OCI-M1 (cell line): ENCODE data around the gene SULT1C4.

Experiments
- DNase-seq: peaks from one replicate; lab custom pipeline; 2025; lab: John Stamatoyannopoulos, UW

SULT1C4 gene

GRCh38 chr2:108370080-108370479 lies 7.7 kb upstream of the SULT1C4 start:
- no peak for DNase-seq

DNA sequence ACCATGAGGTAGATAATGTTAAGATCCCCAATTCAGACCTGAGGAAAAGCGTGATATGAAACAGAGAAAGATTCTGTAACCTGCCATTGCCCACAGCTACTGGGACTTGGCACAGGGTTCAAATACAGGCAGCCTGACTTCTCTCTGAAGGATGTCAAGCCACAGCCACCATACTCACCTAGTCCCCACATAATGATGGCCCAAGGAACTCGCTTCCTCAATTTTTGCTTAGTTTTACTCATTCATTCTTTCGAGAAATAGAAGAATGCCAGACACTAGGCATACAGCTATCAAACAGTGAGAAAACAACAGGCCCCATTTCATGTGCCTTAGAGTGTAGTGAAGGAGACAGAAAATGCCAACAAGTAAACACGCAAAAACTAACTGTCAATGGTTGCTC lies 980 bp upstream of the SULT1C4 start:
- DNase-seq: no peak

GRCh38 chr2:108377401-108377800 lies 353 bp upstream of the SULT1C4 start:
- no peak for DNase-seq

- DNase-seq: no peak
Measured at GRCh38 chr2:108378851-108379250, 1.1 kb downstream of the SULT1C4 start.

DNA sequence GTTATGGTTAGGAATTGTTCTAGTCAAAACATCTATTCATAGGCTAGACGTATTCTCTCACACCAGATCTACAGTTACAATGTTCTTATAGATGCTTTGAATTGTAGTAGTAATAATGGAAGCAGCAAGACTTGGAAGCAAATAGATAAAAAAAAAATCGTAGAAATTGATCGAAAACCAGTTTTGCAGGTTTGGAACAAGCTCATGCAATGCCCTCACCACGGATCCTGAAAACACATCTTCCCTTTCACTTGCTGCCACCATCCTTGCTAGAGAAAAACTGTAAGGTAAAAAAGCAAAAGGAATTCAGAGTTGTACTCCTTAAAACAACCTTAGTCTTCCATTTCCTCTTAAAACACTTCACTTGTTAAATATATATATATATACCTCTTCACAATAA lies 4.4 kb downstream of the SULT1C4 start:
- DNase-seq: no peak

GRCh38 chr2:108383146-108383830 lies 5.5 kb downstream of the SULT1C4 start:
- DNase-seq: no peak

- DNase-seq: no peak
Measured at GRCh38 chr2:108384662-108385393, 7.1 kb downstream of the SULT1C4 start.

GRCh38 chr2:108385411-108386071 lies 7.8 kb downstream of the SULT1C4 start:
- no peak for DNase-seq

DNA sequence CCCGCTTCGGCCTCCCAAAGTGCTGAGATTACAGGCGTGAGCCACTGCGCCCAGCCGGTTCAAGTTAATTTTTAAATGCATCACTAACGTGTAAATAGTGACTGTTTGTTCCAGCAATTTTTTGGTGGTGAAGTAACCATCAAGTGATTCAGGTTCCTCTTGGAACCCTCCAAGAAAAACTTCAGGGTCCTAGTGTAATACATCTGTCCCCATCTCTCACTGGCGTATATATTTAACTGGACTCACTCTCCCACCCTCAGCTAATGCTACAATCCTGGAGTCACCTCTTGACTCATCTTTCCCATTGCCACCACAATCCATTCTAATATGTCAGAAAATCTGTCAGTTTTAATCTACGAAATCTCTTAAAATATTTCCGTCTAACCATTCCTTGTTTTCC lies 10.3 kb downstream of the SULT1C4 start:
- DNase-seq: no peak

DNA sequence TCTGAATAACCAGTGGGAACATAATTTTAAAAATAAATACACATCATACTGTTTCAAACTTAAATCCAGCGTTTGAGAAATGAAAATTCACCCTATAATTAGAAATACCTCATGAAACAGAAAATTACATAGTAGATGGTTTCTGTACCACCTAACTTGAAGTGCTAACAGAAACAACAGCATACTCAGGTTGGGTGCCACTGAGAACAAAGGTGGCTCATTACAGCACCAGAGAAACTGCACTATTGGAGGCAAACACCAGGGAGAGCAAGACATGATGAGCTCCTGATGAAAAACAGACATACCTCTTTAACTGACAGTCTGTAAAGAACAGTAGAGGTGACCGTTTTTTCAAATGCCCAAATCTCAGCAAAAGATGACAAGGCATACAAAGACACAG lies 12.6 kb downstream of the SULT1C4 start:
- DNase-seq: no peak

- no peak for DNase-seq
Measured at GRCh38 chr2:108392029-108392428, 14.3 kb downstream of the SULT1C4 start.

- DNase-seq: no peak
Measured at GRCh38 chr2:108393197-108393596, 15.4 kb downstream of the SULT1C4 start.

DNA sequence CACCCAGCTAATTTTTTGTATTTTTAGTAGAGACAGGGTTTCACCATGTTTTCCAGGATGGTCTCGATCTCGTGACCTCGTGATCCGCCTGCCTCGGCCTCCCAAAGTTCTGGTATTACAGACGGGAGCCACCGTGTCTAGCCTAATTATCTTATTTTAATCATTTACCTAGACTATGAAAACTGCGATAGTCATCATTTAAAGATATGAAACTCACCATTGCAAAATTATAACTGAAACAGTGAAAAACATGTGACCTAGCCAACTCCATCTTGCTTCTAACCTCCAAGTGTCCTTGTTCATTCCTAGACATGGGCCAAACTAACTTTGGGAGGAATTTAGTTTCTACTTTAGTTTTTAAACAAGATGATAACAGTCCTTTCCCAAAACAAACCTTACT lies 17.4 kb downstream of the SULT1C4 start:
- DNase-seq: no peak

DNA sequence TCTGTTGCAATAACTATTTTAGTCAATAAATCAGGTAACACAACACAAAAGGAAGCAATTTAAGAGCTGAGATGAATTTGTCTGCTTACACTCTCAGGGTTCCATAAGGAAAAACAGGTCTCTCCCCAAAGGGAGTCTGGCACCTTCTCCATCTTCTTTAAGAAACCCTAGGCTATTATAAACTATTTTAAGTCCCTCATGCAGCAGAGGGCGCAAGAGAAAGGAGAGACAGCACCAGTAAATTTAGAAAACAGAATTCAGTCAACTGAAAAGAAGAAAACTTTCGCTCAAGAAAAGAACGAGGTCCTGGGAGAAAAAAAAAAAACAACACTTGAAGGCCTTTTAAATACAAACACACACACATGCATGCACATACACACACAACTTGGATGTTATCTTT lies 19.1 kb downstream of the SULT1C4 start:
- peak; percentile 57 for DNase-seq

DNA sequence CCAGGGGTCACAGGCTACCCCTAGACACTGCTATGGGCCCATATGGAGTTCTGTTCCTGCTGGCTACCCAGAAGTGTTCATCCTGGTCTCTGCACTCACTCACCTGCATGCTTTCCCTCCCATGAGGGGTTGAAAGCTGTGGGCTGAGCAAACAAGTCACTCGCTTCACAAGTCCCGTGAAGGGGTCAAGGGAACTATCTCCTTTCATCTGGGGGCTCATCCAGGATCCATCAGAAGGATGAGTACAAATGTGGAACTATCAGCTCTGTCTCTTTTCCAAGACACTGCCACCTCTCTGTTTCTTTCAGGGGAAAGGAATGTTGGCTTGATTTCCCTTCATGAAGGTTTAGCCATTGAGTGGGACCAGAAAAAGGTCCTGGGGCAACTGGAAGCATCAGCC lies 21.7 kb downstream of the SULT1C4 start:
- no peak for DNase-seq

- peak; percentile 17 for DNase-seq
Measured at GRCh38 chr2:108401800-108402199, 24.0 kb downstream of the SULT1C4 start.

DNA sequence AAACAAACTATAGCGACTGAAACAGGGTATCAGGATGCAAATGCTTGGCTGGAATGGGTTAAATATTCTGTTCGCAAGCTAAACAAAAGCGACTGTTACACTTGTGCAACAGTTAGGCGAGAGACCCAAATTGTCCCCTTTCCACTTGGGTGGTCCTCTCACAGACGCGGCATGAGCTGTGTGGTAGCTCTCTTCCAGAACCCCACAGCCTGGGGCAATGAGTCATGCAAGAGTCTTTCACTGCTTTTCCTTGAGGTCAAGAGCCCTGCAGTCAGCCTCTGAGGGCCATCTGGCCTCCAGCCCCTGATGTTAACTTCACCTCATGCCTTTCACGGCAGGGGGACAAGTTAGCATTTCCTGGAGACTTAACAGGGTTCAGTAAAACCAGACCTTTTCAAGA lies 25.7 kb downstream of the SULT1C4 start:
- DNase-seq: no peak

GRCh38 chr2:108404784-108405397 lies 27.1 kb downstream of the SULT1C4 start:
- no peak for DNase-seq

GRCh38 chr2:108407864-108408729 lies 30.3 kb downstream of the SULT1C4 start:
- DNase-seq: no peak

DNA sequence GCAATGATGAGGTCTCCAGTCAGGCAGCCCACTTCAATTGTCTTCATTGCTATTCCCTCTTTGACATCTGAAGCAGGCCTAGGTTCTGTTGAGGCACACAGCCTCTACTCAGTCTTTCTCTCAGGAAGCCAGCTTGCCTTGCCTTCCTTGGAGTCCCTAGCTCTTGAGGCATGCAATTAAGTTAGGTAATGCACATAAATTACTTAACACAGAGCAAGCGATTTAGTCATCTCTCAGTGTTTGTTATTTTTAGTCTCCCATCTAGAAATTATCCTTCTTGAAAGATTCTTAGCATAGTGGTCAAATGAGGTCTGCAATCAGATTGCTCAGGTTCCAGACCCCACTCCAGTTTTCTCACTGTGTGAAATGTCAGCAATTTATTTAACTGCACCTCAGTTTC lies 32.0 kb downstream of the SULT1C4 start:
- DNase-seq: no peak

DNA sequence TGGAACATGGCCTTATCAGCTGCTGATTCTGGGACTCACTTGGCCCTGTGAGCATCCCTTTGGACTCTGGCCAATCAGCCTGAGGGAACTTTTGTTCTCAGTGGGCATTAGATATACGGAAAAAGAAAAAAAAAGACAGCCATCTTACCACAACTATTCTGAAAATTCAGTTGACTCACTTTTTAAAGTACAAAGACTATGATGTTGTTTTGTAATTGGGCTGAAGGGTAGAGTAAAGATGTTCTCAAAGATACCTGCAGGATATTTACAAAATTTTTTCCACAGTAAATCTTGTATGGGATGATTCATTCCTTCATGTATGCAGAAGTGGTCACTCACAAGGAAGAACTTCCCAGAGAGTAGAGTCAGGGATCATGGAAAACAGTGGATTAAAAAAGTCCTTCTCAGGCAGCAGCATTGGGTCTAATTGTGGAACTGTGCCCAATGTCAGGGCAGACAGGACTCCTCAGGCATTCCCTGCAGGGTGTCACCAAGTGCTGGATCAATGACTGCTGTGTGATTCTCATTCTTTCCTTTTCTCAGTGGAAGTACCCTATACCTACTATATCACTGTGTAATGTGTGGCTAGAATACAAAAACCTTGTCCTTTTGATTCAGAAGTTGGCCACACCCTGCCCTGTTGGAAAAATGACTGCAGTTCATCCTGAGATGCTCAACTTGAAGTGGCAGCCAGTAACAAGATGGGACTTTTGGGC lies 35.4 kb downstream of the SULT1C4 start:
- no peak for DNase-seq
